HG03520 (cell line): Measurements from ENCODE around the gene GATAD2B.
"Not testable (repeated sequence)": the region's sequence is repeated elsewhere in the genome, so short reads cannot be mapped to it uniquely, and the experiment has no call there.

Experiments used
- ATAC-seq: cut with Tn5 transposase; IDR thresholded peaks from one replicate; pipeline ENCODE4 v1.9.1; 2021; ENCODE audit warnings: mild to moderate bottlenecking, moderate library complexity; ENCODE audit not compliant: unreplicated experiment

GATAD2B gene

DNA sequence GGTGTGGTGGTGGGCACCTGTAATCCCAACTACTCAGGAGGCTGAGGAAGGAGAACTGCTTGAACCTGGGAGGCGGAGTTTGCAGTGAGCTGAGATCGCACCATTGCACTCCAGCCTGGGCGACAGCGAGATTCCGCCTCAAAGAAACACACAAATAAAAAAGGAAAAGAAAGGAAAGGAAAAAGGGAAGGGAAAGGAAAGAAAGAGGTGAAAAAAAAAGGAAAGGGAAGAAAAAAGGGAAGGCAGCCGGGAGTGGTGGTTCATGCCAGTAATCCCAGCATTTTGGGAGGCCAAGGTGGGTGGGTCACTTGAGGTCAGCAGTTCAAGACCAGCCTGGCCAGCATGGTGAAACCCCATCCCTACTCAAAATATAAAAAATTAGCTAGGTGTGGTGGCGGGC is 31.7 kb downstream of the GATAD2B start:
- ATAC-seq: not testable (repeated sequence)

GRCh38 chr1:153888533-153888932 is 34.2 kb downstream of the GATAD2B start:
- ATAC-seq: no peak

DNA sequence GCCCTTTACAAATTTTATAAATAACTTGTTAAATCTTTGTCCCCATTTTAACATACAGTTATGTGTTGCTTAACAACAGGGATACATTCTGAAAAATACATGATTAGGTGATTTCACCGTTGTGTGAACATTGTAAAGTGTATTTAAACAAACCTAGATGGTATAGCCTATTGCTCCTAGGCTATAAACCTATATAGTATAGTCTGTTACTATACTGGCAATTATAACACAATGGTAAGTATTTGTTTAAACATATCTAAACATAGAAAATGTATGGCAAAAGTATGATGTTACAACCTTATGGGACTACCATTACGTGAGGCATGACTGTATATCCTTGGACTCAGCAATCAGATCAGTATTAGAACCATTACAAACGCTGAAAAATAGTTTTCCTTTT is 36.6 kb downstream of the GATAD2B start:
- no peak for ATAC-seq

- ATAC-seq: no peak
Measured at GRCh38 chr1:153883223-153883622, 39.5 kb downstream of the GATAD2B start.

GRCh38 chr1:153882296-153882912 is 40.4 kb downstream of the GATAD2B start:
- ATAC-seq: no peak

GRCh38 chr1:153881751-153882150 is 41.0 kb downstream of the GATAD2B start:
- no peak for ATAC-seq

DNA sequence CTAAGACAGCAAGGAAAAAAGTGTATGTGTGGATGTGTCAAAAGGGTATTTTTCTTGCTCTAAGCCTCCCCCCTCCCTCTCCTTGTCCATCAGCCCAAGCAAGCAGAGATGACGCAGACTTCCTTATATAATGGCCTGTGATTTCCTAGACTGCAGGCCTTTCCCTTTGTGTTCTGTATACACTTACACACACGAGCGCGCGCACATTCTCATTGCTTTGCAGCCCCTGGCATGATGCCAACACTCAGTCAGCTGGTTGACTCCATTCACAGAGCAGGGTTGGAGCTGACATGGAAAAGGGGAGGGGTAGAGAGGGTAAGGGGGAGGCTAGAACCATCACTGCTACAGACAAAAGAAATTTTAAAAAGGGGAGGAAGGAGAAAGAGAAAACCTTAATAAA is 41.8 kb downstream of the GATAD2B start:
- no peak for ATAC-seq

DNA sequence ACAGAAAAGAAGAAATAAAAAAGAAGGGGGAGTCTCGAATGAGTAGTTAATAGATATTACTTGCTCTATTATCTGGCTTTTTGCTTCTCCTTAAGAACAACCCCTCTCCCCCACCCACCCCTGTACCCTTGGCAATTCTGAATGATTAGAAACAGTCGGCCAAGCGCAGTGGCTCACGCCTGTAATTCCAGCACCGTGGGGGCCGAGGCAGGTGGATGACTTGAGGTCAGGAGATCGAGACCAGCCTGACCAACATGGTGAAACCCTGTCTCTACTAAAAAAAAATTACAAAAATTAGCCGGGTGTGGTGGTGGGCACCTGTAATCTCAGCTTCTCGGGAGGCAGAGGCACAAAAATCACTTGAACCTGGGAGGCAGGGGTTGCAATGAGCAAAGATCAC is 42.7 kb downstream of the GATAD2B start:
- ATAC-seq: no peak

- no peak for ATAC-seq
Measured at GRCh38 chr1:153877112-153877511, 45.7 kb downstream of the GATAD2B start.

DNA sequence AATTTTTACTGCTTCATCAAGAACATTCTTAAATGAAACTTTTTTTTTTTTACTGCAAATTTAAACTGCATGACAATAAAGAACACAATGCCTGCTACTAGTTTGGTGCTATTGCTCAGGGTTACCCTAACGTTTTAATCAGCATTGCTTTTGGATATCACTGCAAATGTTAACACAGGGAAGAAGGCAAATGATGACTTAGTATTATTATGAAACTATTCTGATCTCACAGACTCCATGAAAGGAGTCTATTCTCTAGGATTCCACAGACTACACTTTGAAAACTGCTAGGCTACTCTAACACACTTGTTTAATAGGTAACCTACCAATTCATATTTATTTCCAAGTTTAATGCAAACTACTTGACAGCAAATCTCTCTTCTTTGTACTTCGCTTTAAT is 49.8 kb downstream of the GATAD2B start:
- ATAC-seq: no peak

DNA sequence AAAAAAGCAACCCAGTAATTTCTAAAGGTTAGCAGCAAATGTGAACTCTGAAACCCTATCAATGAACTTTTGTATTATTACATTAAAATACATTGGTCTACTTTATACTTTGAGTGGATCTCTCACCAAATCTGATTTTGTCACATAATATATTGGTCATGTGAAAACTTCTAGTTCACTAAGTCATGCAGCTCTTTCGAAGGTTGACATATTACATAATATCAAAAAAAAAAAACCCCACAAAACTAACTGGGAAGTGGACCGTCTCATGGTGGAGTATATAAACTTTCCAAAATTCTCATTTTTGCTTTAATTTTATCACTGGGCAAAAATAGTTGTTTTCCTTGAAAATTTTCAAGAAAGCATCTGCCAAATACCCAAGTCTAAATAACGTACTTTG is 50.4 kb downstream of the GATAD2B start:
- no peak for ATAC-seq

DNA sequence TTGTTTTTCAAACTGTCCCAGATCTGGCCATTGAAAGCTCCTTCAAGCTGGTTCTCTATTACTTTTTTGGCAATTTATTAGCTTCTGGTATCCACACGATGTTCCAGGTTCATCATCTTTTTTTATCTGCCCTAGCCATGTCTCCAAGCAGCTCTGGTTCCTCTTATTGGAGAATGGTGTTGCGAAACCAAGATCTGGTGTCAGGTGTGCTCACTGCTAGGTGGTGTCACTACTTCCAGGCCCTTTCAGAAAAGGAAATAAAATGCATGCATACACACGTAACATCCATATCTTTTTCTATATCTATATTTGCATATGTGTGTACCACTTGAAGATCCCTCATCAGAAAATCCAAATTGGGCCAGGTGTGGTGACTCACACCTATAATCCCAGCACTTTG is 53.3 kb downstream of the GATAD2B start:
- no peak for ATAC-seq

DNA sequence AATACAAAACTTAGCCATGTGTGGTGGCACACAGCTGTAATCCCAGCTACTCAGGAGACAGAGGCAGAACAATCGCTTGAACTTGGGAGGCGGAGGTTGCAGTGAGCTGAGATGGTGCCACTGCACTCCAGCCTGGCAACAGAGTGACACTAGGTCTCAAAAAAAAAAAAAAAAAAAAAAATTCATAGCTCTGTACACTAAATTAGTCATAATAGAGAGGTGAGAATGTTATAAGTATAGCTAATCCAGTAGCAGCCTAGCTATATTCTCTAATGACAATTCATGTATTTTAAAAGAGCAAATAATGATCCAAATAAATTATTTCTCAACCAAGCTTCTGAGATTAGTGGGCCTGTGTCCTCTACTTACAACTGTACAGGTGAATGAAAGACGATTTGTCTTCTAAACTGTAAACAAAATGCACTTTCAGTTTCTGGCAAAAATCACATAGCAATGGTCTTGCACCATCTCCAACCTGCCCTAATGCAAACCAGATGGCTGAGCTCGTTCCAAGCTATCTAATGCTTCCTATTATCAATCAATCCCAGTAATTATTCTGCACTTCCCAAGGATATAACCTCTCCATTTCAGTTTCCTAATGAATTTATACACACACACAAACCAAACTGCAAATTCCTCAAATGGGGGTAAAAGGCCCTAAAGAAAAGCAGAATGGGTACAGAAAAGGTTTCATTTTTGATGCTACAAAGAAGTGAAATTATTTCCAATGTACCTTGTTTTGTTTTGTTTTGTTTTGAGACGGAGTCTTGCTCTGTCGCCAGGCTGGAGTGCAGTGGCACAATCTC is 56.5 kb downstream of the GATAD2B start:
- ATAC-seq: no peak

GRCh38 chr1:153860285-153860684 is 62.5 kb downstream of the GATAD2B start:
- ATAC-seq: no peak

GRCh38 chr1:153857505-153857904 is 65.3 kb downstream of the GATAD2B start:
- ATAC-seq: no peak

DNA sequence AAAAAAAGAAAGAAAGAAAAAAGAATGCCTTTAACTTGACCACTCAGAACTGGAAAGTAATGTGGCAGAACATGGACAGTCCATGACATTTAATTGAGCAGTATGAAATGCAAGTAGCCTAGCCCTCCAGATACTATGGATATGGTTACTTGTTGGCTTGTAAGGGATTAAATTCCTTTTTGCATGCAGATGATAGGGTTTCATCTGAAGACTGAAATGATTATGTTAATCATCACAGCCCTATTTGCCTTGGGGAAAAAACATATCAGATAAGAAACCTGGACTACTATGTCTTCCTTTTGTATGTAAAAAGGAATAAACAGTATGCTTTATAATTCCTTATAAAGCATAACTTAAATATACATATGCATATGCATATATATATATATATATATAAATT is 66.0 kb downstream of the GATAD2B start:
- ATAC-seq: no peak

GRCh38 chr1:153852170-153852569 is 70.6 kb downstream of the GATAD2B start:
- ATAC-seq: no peak

- peak; percentile 83 for ATAC-seq
Measured at GRCh38 chr1:153849487-153850185, 73.1 kb downstream of the GATAD2B start.

- ATAC-seq: no peak
Measured at GRCh38 chr1:153848805-153849204, 74.0 kb downstream of the GATAD2B start.

DNA sequence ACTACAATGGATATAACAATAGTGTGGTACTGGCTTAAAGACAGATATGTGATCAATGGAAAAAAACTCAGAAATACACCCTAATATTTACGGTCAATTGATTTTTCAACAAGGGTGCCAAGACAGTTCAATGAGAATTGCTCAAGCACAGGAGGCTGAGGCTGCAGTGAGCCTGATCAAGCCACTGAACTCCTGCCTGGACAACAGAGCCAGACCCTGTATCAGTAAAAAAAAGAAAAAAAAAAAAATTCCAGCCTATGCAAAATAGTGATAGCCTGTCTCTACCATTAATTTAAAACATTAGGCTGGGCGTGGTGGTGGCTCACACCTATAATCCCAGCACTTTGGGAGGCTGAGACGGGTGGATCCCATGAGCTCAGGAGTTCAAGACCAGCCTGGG is 77.6 kb downstream of the GATAD2B start:
- ATAC-seq: no peak

GRCh38 chr1:153844349-153844748 is 78.4 kb downstream of the GATAD2B start:
- ATAC-seq: not testable (repeated sequence)

DNA sequence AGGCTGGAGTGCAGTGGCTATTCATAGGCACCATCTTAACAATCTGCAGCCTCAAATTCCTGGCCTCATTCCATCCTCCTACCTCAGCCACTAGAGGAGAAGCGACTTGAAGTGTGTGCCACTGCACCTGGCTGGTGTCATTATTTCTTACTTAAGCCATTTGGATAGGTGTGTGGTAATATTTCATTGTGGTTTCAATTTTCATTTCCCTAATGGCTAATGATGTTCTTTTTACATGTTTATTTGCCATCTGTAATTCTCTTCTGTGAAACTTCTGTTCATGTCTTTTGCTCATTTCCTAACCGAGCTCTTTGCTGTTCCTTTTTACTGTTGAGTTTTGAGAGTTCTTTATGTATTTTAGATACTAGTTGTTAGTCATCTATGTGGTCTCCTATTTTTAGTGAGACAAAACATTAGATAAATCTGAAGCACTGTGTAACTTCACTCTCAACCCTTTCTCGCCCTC is 80.7 kb downstream of the GATAD2B start:
- ATAC-seq: no peak
